Activated naive CD8-positive, alpha-beta T cell treated with anti-CD3 and anti-CD28 coated beads for 36 hours (primary cell): Measurements from ENCODE around the gene PRDM15. TPM values are rescaled to one million over a fixed set of nuclear protein-coding genes. Genes with fewer than 3 reads are reported as not detected.
"Not testable (repeated sequence)": the region's sequence is repeated elsewhere in the genome, so short reads cannot be mapped to it uniquely, and the experiment has no call there.

Experiments
- DNase-seq: peaks from one replicate; pipeline ENCODE4 v3.0.0; 2021
- H3K27ac Mint-ChIP-seq: one replicate; pipeline ENCODE4 v1.8.0; 2022; ENCODE audit warnings: mild to moderate bottlenecking, moderate library complexity, mixed read lengths
- H3K27me3 Mint-ChIP-seq: one replicate; pipeline ENCODE4 v1.8.0; 2022; ENCODE audit warnings: mild to moderate bottlenecking, mixed read lengths
- H3K36me3 Mint-ChIP-seq: one replicate; pipeline ENCODE4 v1.8.0; 2021; ENCODE audit warnings: mild to moderate bottlenecking, mixed read lengths
- H3K4me1 Mint-ChIP-seq: one replicate; pipeline ENCODE4 v1.8.0; 2021; ENCODE audit warnings: mixed read lengths
- H3K4me3 Mint-ChIP-seq: one replicate; pipeline ENCODE4 v1.8.0; 2022; ENCODE audit warnings: mild to moderate bottlenecking, moderate library complexity, mixed read lengths
- H3K9me3 Mint-ChIP-seq: one replicate; pipeline ENCODE4 v1.8.0; 2022; ENCODE audit warnings: mixed read lengths
- total RNA-seq, 2 experiments: library from RNA; stranded (reverse); gene quantifications; one replicate each; pipeline ENCODE4 v1.2.3, GENCODE V29; 2021

Gene PRDM15
- total RNA-seq, 2 experiments from 2014 or later, result 9.3 to 10.1 TPM

DNA sequence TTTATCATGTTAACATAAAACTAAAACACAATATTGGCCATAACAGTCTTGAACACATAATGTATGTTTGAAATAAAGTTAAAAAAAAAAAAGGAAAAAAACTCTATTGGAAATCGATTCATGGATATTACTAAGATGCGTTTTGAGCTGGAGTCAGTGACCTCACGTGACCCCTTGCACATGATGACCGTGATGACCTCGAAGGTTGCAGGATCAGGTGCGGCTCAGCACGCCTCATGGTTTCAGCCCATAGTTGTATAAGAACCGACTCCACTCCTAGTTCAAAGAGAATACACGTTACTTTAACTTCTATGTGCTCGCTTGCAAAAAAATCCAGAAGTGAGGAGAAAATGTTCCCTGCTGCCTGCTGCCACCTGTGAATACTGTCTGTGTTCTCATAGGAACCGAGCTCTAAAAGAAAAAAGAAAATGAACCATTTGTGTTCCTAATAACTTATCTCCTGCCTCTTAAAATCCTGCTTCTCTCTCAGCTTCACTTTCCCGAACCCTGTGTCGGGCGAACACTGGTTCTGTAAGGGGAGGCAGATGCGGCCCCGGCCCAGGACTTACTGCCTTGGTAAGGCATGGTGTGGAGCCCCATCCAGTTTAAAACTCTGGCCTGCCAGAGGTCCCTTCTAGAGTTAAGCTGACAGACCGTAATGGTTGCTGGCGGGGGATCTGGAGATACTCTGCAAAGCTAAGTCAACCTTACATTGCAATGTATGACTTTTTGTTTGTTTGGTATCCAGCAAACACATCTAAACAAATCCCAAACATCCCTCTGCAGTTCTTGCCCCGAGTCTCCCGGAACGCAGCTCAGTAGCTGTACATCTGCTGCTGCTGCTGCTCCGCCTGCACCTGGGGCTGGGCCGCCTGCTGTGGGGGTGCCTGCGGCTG lies 78.5 kb downstream of the PRDM15 start:
- H3K27ac Mint-ChIP-seq, result no peak overlapping the region
- H3K4me3 Mint-ChIP-seq, result no peak overlapping the region
- no peaks in the 10 kb centered on the region for H3K9me3 Mint-ChIP-seq
- H3K36me3 Mint-ChIP-seq, result peaks cover 16% of the 10 kb centered on the region
- no peak for DNase-seq
- H3K27me3 Mint-ChIP-seq, result no peaks in the 10 kb centered on the region
- H3K4me1 Mint-ChIP-seq, result no peaks in the 10 kb centered on the region

DNA sequence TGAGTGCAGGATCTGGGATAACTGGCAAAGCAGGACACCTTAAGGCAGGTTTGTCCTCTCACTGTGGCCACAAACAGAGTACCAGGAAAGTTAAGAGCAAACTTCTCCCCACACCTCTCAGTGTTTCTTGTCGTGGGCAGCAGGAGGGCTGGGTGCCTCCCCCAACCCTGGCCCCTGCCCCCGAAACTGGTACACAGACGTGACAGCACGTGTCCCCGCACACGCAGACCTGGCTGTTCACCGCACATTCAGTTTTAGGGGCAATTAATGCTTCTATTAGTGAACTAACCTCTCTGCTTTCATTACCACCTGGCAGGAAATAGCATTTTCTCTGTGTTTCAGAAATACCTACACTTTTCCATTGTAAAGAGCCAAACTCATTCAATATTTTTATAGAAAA lies 79.4 kb downstream of the PRDM15 start:
- H3K4me3 Mint-ChIP-seq, result no peak overlapping the region
- H3K9me3 Mint-ChIP-seq, result no peaks in the 10 kb centered on the region
- H3K27me3 Mint-ChIP-seq, result no peaks in the 10 kb centered on the region
- H3K36me3 Mint-ChIP-seq, result peaks cover 9% of the 10 kb centered on the region
- no peaks in the 10 kb centered on the region for H3K4me1 Mint-ChIP-seq
- no peak for DNase-seq
- H3K27ac Mint-ChIP-seq, result no peak overlapping the region

DNA sequence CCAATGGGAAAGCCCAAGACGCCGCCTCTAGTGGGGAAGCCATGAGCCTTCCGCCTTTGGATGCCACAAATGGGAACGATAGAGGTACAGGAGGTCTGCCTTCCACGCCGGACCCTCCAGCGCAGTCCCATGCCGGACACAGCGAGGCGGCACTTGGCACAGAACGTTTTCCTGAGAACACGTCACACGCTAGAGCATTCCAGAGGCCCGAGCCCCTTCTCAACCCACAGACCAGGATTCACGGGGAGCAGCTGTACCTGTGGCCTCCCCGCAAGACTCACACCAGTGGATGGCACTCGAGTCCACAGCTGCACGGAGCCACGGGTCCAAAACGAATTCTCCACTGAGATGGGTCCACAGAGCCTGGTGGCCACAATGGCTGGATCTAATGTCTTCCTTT lies 80.8 kb downstream of the PRDM15 start:
- H3K27me3 Mint-ChIP-seq, result peaks cover 6% of the 10 kb centered on the region

DNA sequence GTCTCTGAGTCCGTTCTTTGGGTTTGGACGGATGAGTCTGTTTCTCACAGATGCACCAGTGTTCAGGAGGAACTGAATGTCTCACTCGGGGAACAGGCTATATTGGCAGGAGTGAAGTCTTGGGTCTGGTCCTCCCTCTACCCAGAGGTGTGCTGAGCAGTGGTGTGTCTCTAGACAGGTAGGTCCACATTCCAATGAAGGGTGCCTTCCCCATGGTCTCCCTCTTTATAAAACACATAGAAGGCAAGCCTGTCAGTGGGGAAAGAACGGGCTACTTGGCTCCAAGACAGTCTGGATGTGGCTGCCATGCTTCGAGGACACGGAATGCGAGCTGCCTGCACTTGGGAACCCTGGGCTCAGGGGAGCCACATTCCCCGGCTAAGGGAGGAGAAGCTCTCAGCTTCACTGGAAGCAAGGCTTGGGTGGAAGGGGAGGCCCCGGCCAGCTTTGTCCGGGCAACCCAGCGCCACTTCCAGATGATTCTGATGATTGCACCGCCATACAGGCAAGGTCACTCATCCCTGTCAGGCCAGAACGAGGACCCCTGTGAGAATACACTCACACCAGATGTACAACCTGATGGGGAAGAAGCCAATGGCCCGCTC lies 82.6 kb downstream of the PRDM15 start:
- Mint-ChIP-seq H3K36me3 (peaks cover 9% of the 10 kb centered on the region), H3K9me3 (peaks cover 13% of the 10 kb centered on the region), H3K4me3 (no peak overlapping the region), H3K4me1 (no peaks in the 10 kb centered on the region), H3K27ac (no peak overlapping the region), H3K27me3 (peaks cover 17% of the 10 kb centered on the region)
- no peak for DNase-seq

More for the DNA sequence above, 80.8 kb downstream of the PRDM15 start:
- Mint-ChIP-seq H3K4me3 (no peak overlapping the region), H3K9me3 (peaks cover 4% of the 10 kb centered on the region), H3K27ac (no peak overlapping the region), H3K36me3 (peaks cover 9% of the 10 kb centered on the region), H3K4me1 (no peaks in the 10 kb centered on the region)
- no peak for DNase-seq

DNA sequence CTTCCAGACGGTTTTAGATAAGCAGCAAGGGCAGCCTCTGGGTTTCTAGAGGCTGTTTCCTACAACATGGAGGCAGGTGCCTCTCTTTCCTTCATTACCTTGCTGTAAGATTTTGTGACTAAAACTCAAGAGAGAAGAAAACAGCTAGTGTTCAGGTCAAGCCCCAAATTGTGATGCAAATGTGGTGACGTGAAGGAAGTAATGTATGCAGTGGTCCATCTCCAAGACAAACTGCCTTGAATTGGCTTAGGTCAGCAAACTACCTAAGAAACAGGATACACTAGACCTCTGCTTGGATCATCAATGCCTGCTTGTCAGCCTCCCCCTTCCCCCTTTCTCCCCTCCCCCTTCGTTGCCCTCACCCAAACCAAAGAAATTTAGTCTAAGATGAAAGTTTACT lies 83.4 kb downstream of the PRDM15 start:
- peaks cover 16% of the 10 kb centered on the region for H3K9me3 Mint-ChIP-seq
- DNase-seq, result no peak
- H3K27me3 Mint-ChIP-seq, result peaks cover 20% of the 10 kb centered on the region
- H3K36me3 Mint-ChIP-seq, result peaks cover 5% of the 10 kb centered on the region
- H3K4me1 Mint-ChIP-seq, result no peaks in the 10 kb centered on the region
- no peak overlapping the region for H3K4me3 Mint-ChIP-seq
- no peak overlapping the region for H3K27ac Mint-ChIP-seq

DNA sequence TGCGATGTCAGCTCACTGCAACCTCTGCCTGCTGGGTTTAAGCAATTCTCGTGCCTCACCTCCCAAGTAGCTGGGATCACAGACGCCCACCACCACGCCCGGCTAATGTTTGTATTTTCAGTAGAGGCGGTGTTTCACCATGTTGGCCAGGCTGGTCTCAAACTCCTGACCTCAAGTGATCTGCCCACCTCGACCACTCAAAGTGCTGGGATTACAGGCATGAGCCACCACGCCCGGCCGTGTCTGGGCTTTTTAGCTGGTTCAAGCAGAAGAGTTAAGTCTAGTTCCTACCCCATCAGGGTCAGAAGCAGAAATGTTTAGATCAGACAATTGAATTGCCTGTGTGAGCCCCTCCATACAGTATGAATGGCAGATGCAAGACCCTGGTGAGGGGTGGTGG lies 84.5 kb downstream of the PRDM15 start:
- peaks cover 25% of the 10 kb centered on the region for H3K27me3 Mint-ChIP-seq
- no peak overlapping the region for H3K4me3 Mint-ChIP-seq
- peaks cover 5% of the 10 kb centered on the region for H3K36me3 Mint-ChIP-seq
- H3K27ac Mint-ChIP-seq, result no peak overlapping the region
- no peaks in the 10 kb centered on the region for H3K4me1 Mint-ChIP-seq
- peaks cover 16% of the 10 kb centered on the region for H3K9me3 Mint-ChIP-seq
- no peak for DNase-seq

DNA sequence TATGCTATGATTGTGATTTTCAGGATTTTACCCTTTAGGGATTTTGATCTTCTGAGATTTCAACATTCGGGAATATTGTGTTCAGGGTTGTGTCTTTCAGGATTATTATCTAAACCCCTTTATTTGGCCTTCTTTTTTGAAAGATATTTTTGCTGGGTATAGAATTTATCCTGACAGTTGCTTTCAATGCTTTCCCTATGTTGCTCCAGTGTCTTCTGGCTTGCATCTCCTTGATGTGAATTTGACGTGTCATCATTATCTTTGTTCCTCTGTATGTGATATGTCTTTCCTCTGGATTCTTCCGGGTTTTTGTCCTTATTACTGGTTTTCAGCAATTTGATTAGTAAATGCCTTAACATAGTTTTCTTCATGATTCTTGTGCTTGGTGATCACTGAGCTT lies 86.4 kb downstream of the PRDM15 start:
- H3K4me1 Mint-ChIP-seq, result no peaks in the 10 kb centered on the region
- H3K4me3 Mint-ChIP-seq, result no peak overlapping the region
- peaks cover 5% of the 10 kb centered on the region for H3K36me3 Mint-ChIP-seq
- H3K27ac Mint-ChIP-seq, result no peak overlapping the region
- H3K27me3 Mint-ChIP-seq, result peaks cover 38% of the 10 kb centered on the region
- H3K9me3 Mint-ChIP-seq, result peaks cover 16% of the 10 kb centered on the region
- DNase-seq, result no peak

DNA sequence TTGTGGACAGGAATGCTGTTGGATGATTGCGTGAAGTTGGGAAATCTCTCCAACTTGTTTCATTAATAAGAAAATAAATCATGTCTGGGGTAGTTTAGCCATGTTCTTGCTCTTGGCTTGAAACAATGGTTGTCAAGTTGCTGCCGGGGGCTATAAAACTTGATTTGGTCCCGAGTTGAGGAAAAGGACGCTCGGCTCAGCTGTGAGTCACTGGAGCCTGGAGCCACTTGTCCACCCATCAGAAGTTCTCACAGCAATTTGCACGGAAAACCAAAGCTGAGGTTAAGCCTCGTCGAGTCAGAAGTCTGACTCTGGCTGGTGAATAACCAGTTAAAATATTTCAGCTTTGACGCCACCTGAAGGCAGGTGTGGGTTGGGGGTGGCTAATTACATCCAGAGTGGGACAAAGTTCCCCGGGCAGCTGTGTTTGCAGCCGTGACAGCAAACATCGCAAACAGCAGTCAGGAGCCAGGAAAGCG lies 92.6 kb downstream of the PRDM15 start:
- DNase-seq, result no peak
- H3K4me3 Mint-ChIP-seq, result no peak overlapping the region
- H3K4me1 Mint-ChIP-seq, result peaks cover 10% of the 10 kb centered on the region
- H3K27me3 Mint-ChIP-seq, result peaks cover 69% of the 10 kb centered on the region
- H3K36me3 Mint-ChIP-seq, result no peaks in the 10 kb centered on the region
- no peak overlapping the region for H3K27ac Mint-ChIP-seq
- peaks cover 2% of the 10 kb centered on the region for H3K9me3 Mint-ChIP-seq

DNA sequence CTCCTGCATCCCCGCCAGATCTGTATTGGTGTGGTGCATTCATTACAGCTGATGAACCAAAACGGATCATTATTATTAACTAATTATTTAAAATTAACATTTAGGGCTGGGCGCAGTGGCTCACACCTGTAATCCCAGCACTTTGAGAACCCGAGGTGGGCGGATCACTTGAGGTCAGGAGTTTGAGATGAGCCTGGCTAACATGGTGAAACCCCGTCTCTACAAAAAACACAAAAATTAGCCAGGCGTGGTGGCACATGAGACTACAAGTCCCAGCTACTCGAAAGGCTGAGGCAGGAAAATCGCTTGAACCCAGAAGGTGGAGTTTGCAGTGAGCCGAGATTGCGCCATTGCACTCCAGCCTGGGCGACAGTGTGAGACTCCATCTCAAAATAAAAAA lies 93.9 kb downstream of the PRDM15 start:
- not testable (repeated sequence) for DNase-seq, H3K36me3 Mint-ChIP-seq, H3K4me3 Mint-ChIP-seq, H3K9me3 Mint-ChIP-seq, H3K4me1 Mint-ChIP-seq, H3K27ac Mint-ChIP-seq
- peaks cover 78% of the 10 kb centered on the region for H3K27me3 Mint-ChIP-seq

DNA sequence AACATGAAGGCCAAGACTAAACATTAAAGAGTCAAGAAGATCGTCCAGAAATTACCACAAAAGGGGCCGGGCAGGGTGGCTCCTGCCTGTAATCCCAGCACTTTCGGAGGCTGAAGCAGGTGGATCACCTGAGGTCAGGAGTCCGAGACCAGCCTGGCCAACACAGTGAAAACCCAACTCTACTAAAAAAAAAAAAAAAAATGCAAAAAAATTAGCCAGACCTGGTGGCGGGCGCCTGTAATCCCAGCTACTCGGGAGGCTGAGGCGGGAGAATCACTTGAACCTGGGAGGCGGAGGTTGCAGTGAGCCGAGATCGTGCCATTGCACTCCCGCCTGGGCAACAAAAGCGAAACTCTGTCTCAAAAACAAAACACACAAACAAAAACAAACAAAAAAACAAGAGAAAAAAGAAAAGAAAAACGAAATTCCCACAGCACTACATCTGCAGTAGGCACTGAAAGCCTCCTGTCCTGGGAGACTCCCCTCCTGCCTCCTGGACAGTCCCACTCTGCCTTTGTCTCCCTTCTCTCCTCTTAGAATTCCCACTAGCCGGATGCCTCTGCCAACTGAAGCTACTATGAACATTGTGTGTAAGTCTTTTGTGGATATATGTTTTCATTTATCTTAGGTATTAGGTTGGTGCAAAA lies 94.6 kb downstream of the PRDM15 start:
- H3K9me3 Mint-ChIP-seq, result no peaks in the 10 kb centered on the region
- H3K27ac Mint-ChIP-seq, result no peak overlapping the region
- H3K27me3 Mint-ChIP-seq, result peaks cover 78% of the 10 kb centered on the region
- H3K4me3 Mint-ChIP-seq, result no peak overlapping the region
- no peak for DNase-seq
- H3K36me3 Mint-ChIP-seq, result no peaks in the 10 kb centered on the region
- H3K4me1 Mint-ChIP-seq, result peaks cover 10% of the 10 kb centered on the region

DNA sequence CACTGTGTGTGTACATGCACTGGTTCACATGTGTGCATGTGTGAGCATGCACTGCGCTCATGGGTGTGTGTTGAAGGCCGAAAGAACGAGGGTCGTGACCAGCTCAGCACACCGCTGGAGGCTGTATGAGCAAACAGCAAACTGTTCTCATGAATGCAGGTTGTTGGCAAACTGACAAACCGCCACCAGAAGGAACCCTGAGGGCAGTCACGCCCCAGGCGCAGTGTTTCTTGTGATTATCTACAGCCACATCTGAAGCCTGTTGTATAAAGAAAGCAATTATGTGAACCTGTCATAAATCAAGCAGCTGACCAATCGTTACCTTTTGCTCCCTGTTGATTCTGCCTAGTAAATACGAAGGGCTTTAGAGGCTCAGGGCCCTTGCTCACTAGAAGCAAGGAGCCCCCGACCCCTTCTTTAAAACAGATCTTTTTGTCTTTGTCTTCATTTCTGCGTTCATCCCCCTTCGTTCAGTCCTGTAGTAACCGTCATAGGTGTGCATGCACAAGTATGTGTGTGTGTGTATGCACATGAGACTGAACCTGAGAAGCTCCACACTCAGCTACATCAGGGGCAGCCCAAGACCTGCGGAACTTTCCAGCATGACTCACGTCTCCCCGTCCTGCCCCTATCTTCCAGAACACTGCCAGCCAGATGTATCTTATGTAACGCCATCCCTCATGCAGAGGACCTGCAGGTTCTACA lies 95.5 kb downstream of the PRDM15 start:
- no peak overlapping the region for H3K4me3 Mint-ChIP-seq
- H3K27me3 Mint-ChIP-seq, result peaks cover 78% of the 10 kb centered on the region
- H3K9me3 Mint-ChIP-seq, result no peaks in the 10 kb centered on the region
- DNase-seq, result peak; percentile 19
- H3K4me1 Mint-ChIP-seq, result peaks cover 12% of the 10 kb centered on the region
- H3K27ac Mint-ChIP-seq, result no peak overlapping the region
- H3K36me3 Mint-ChIP-seq, result no peaks in the 10 kb centered on the region

DNA sequence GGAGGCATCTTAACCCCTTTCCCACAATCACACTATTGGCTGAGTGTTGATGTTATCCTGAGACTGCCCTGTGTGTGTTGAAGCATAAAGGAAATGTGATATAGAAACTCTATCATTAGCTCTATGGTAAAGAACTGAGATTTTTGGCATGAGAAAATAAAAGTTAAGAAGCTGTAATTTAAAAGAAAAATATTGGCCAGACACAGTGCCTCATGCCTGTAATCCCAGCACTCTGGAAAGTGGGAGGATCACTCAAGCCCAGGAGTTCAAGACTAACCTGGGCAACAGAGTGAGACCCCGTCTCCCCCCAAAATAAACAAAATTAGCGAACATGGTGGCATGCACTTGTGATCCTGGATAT lies 98.1 kb downstream of the PRDM15 start:
- Mint-ChIP-seq H3K27me3 (peaks cover 83% of the 10 kb centered on the region), H3K27ac (no peak overlapping the region), H3K4me3 (no peak overlapping the region), H3K4me1 (peaks cover 12% of the 10 kb centered on the region), H3K36me3 (no peaks in the 10 kb centered on the region), H3K9me3 (no peaks in the 10 kb centered on the region)
- DNase-seq, result no peak

DNA sequence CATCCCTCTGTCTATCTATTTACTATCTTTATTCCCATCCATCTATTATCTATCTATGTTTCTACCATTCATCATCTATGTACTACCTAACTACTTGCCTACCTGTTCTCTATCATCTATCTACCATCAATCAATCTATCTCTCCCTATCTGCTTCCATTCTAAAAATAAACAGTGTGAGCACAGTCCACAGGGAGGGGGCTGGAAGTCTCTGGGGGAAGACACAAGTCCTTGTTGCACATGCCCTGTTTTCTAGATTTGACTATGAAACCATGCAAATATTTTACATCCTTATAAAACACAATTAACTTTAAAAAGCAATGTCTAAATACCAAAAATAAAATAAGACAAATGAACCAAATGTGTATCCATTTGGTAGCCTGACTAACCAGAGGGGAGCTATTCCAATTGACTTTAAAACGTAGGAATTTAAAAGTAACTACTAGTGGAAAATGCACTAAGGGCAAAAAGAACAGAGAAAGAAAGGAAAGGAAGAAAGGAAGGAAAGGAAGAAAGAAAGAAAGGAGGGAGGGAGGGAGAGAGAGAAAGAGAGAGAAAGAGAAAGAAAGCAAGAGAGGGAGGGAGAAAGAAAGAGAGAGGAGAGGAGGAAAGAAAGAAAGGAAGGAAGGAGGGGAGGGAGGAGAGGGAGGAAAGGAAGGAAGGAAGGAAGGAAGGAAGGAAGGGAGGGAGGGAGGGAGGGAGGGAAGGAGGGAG lies 98.7 kb downstream of the PRDM15 start:
- H3K27me3 Mint-ChIP-seq, result peaks cover 85% of the 10 kb centered on the region
- no peak overlapping the region for H3K4me3 Mint-ChIP-seq
- no peaks in the 10 kb centered on the region for H3K36me3 Mint-ChIP-seq
- peaks cover 12% of the 10 kb centered on the region for H3K4me1 Mint-ChIP-seq
- no peak for DNase-seq
- no peaks in the 10 kb centered on the region for H3K9me3 Mint-ChIP-seq
- no peak overlapping the region for H3K27ac Mint-ChIP-seq

DNA sequence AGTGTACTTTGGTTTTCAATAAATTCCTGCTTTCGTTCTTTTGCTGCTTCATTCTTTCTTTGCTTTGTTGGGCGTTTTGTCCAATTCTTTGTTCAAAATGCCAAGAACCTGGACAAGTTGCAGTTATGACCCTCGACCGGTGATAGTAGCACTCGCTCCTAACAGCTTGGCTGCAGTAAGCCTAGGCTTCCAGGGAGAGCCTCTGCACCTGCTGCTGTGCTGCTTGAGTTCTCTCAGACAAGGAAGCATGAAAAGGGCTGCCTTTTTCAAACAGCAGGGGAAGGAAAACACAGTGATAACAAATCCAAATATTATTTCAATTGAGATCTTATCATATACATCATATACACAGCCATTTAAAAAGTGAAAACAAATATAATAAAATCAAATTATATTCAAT lies 99.5 kb downstream of the PRDM15 start:
- Mint-ChIP-seq H3K4me3 (no peak overlapping the region), H3K9me3 (no peaks in the 10 kb centered on the region), H3K27ac (no peak overlapping the region), H3K36me3 (no peaks in the 10 kb centered on the region), H3K27me3 (peaks cover 88% of the 10 kb centered on the region), H3K4me1 (peaks cover 12% of the 10 kb centered on the region)
- DNase-seq, result no peak
